Muscle layer of colon (tissue), 2 donors: ENCODE measurements around the gene F12.

Experiments
- H3K27ac ChIP-seq: one replicate; pipeline ENCODE4 v1.7.0; 2013; ENCODE audit warnings: low read depth, mild to moderate bottlenecking, low read length, moderate library complexity
- H3K27me3 ChIP-seq, 2 donors: one replicate each; pipeline ENCODE4 v1.7.0; 2013; ENCODE audit warnings: low read length in 2 of 2, mild to moderate bottlenecking in 2 of 2; ENCODE audit not compliant: insufficient read depth in 2 of 2, control insufficient read depth in 1 of 2
- H3K36me3 ChIP-seq: one replicate; pipeline ENCODE4 v1.7.0; 2013; ENCODE audit warnings: mild to moderate bottlenecking, low read length; ENCODE audit not compliant: insufficient read depth
- H3K4me1 ChIP-seq: one replicate; pipeline ENCODE4 v1.7.0; 2013; ENCODE audit warnings: mild to moderate bottlenecking, low read length; ENCODE audit not compliant: insufficient read depth
- H3K4me3 ChIP-seq, 2 donors: one replicate each; pipeline ENCODE4 v1.7.0; 2013; ENCODE audit warnings: low read length in 2 of 2, low read depth in 1 of 2, mild to moderate bottlenecking in 1 of 2, moderate library complexity in 1 of 2
- H3K9ac ChIP-seq: one replicate; pipeline ENCODE4 v1.7.0; 2013; ENCODE audit warnings: low read length
- H3K9me3 ChIP-seq: one replicate; pipeline ENCODE4 v1.7.0; 2013; ENCODE audit warnings: mild to moderate bottlenecking, low read length
- donor health status: abdominal sarcoma.
- donor health status: Adenocarcinoma of cecum.

Gene F12

GRCh38 chr5:177452688-177453638 lies 43.6 kb upstream of the F12 start:
- Histone ChIP-seq H3K9me3 (no peaks in the 10 kb centered on the region), H3K4me1 (peaks cover 20% of the 10 kb centered on the region), H3K27me3 (peaks cover 42 to 49% of the 10 kb centered on the region in 2 donors), H3K4me3 (no peak overlapping the region), H3K9ac (no peak overlapping the region), H3K36me3 (peaks cover 6% of the 10 kb centered on the region), H3K27ac (no peak overlapping the region)

DNA sequence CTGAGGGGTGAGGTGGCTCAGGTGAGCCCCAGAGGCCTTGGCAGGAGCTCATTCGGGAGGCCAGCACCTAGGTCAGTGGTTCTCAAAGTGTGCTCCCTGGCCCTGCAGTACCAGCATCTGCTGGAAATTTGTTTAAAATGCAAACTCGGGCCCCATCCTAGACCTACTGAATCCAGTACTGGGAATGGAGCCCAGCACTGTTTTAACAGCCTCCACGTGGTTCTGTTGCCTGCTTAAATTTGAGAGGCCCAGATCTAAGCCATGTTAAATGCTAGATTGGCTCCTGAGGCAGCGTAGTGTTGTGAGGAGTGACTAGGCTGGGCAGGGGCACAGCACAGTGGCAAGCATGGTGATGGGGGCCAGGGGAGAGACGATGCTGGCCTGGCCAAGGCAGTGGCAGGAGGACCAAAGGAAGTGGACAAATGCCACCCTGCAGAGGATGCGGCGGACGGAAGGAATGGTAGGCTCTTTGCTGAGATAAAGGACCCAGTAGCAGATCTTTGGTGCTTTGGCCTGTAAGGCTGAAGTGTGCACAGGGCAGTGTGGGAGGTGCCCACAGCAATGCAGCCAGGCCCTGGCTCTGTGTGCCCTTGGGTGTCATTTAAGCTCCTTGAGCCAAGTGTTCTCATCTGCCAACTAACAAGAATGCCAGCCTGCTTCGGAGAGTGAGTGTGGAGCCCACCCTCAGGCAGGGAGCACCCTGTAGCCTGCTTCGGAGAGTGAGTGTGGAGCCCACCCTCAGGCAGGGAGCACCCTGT lies 41.5 kb upstream of the F12 start:
- H3K27ac ChIP-seq: no peak overlapping the region
- H3K9ac ChIP-seq: no peak overlapping the region
- H3K27me3 ChIP-seq: peaks cover 47 to 58% of the 10 kb centered on the region in 2 donors
- peaks cover 20% of the 10 kb centered on the region for H3K4me1 ChIP-seq
- no peaks in the 10 kb centered on the region for H3K36me3 ChIP-seq
- H3K9me3 ChIP-seq: no peaks in the 10 kb centered on the region
- no peak overlapping the region for H3K4me3 ChIP-seq

GRCh38 chr5:177449140-177450061 lies 40.0 kb upstream of the F12 start:
- no peaks in the 10 kb centered on the region for H3K36me3 ChIP-seq
- no peak overlapping the region for H3K27ac ChIP-seq
- H3K4me1 ChIP-seq: peaks cover 22% of the 10 kb centered on the region
- H3K27me3 ChIP-seq: peaks cover 47 to 66% of the 10 kb centered on the region in 2 donors
- no peak overlapping the region for H3K4me3 ChIP-seq
- no peaks in the 10 kb centered on the region for H3K9me3 ChIP-seq
- no peak overlapping the region for H3K9ac ChIP-seq

GRCh38 chr5:177448244-177448950 lies 39.0 kb upstream of the F12 start:
- Histone ChIP-seq H3K27ac (no peak overlapping the region), H3K27me3 (peaks cover 47 to 65% of the 10 kb centered on the region in 2 donors), H3K36me3 (no peaks in the 10 kb centered on the region), H3K4me1 (peaks cover 15% of the 10 kb centered on the region), H3K9ac (no peak overlapping the region), H3K9me3 (no peaks in the 10 kb centered on the region), H3K4me3 (no peak overlapping the region)

DNA sequence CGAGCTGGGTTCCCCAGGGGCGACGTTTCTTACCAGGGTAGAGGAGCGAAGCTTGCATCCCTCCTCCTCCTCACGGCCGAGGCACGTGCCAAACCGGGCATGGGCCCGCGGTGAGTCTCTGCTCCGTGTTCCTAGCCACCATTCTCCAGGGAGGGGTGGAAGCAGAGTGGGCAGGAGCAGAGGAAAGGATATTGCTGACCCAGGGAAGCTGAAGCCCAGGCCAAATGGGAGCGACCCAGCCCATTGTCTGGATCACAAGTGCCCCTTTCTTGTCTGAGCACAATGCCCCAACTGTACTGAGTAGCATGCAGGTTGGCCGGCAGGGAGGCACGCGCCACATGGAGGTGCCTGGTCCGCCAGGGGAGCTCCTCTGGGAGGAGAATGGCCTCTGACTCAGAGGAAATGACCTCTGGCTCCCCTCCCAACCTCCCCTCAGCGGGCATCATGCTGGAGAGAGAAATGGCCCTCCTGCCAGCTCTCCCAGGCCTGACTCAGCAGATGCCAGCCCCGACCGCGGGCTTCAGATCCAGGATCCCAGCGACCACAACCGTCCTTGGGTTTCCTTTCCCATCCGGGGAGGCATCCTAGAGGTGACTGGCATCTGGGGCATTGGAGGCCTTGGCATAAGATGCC lies 38.4 kb upstream of the F12 start:
- Histone ChIP-seq H3K9ac (no peak overlapping the region), H3K4me3 (no peak overlapping the region), H3K9me3 (no peaks in the 10 kb centered on the region), H3K36me3 (no peaks in the 10 kb centered on the region), H3K4me1 (peaks cover 15% of the 10 kb centered on the region), H3K27me3 (peaks cover 42 to 58% of the 10 kb centered on the region in 2 donors), H3K27ac (no peak overlapping the region)

DNA sequence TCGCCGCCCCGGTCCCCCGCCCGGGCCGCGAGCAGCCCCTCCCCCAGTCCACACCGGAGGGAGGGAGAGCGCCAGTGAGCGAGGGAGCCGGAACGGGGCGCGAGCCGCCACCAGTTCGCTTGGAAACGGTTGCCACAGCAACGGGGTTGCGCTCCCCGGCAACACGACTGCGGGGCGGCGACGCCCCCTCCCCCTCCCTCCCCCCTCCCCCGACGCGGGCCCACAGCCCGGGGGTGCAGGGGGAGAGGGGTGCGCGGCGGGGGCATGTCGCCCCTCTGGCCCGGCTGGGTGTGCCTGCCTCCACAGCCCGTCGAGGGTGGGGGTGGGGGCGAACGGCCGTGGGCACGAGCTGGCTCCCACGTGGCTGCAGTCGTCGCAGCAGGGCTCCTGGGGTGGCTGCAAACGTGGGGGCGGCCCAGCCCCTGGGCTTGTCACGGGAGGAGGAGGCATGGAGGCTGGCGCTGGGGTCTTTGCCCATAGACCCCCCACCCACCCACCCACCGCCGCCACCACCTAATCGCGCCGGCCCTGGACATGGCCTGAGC lies 37.8 kb upstream of the F12 start:
- peak overlapping the region; percentile 48 to 56 for H3K4me3 ChIP-seq
- H3K9ac ChIP-seq: no peak overlapping the region
- peaks cover 37 to 52% of the 10 kb centered on the region in 2 donors for H3K27me3 ChIP-seq
- H3K4me1 ChIP-seq: peaks cover 15% of the 10 kb centered on the region
- H3K27ac ChIP-seq: no peak overlapping the region
- H3K9me3 ChIP-seq: no peaks in the 10 kb centered on the region
- peaks cover 5% of the 10 kb centered on the region for H3K36me3 ChIP-seq

GRCh38 chr5:177446200-177447065 lies 37.1 kb upstream of the F12 start, which contains the start of gene PRR7:
TSS of gene PRR7 (plus strand) at chr5:177446814. CDS start at chr5:177455068, 8,254 bp downstream.
- Histone ChIP-seq H3K4me3 (peak within 1 kb of the TSS; percentile 48 to 56), H3K27me3 (peaks cover 34 to 49% of the 10 kb centered on the region in 2 donors), H3K36me3 (peaks cover 5% of the 10 kb centered on the region), H3K9ac (no peak within 1 kb of the TSS), H3K27ac (no peak within 1 kb of the TSS), H3K4me1 (peaks cover 15% of the 10 kb centered on the region), H3K9me3 (no peaks in the 10 kb centered on the region)

DNA sequence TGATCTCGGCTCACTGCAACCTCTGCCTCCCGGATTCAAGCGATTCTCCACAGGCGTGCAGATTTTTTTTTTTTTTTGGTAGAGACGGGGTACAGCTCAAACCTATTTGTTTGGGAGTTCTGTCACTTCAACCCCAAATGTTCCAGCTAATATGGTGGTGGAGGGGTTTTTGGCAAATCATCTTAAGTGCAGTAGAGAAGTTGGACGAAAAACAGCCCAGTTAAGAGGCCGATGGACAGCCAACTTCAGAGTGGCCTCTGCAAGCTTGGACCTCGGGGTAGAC lies 36.5 kb upstream of the F12 start:
- H3K27me3 ChIP-seq: peaks cover 34 to 46% of the 10 kb centered on the region in 2 donors
- H3K4me1 ChIP-seq: peaks cover 15% of the 10 kb centered on the region
- no peaks in the 10 kb centered on the region for H3K9me3 ChIP-seq
- peak overlapping the region in 1 of 2 donors; percentile 56 for H3K4me3 ChIP-seq
- H3K9ac ChIP-seq: no peak overlapping the region
- peaks cover 5% of the 10 kb centered on the region for H3K36me3 ChIP-seq
- no peak overlapping the region for H3K27ac ChIP-seq

GRCh38 chr5:177445052-177445916 lies 35.9 kb upstream of the F12 start:
- peaks cover 28 to 40% of the 10 kb centered on the region in 2 donors for H3K27me3 ChIP-seq
- H3K4me3 ChIP-seq: no peak overlapping the region
- H3K36me3 ChIP-seq: peaks cover 5% of the 10 kb centered on the region
- H3K9ac ChIP-seq: no peak overlapping the region
- H3K9me3 ChIP-seq: no peaks in the 10 kb centered on the region
- peaks cover 15% of the 10 kb centered on the region for H3K4me1 ChIP-seq
- no peak overlapping the region for H3K27ac ChIP-seq
